H1 (cell line): ENCODE data around the gene TNIK. TPM values are rescaled to one million over a fixed set of nuclear protein-coding genes. Genes with fewer than 3 reads are reported as not detected.

ENCODE experiments used
- CTCF ChIA-PET: fragments of 300-600 bp; sonication (Branson Sonifier 250); formaldehyde crosslinking; loops from one replicate; lab custom pipeline; 2021; ENCODE audit not compliant: partially characterized antibody; lab: Charles Lee
- POLR2A ChIA-PET: fragments of 300-600 bp; sonication (Branson Sonifier 250); formaldehyde crosslinking; loops from one replicate; lab custom pipeline; 2021; ENCODE audit warnings: inconsistent platforms; ENCODE audit not compliant: partially characterized antibody; lab: Charles Lee
- DNase-seq, 2 experiments: peaks; one replicate each; pipeline versions ENCODE4 v3.0.0 to v3.0.0-alpha.2; 2010 to 2022; ENCODE audit warnings: low spot score in 2 of 2, low read depth in 1 of 2, mixed read lengths in 1 of 2
- FAIRE-seq: peaks from 2 replicates; lab custom pipeline; 2011; peaks lifted over from hg19 to GRCh38; lab: Jason Lieb, UNC
- H2AFZ ChIP-seq: 2 replicates; pipeline ENCODE4 v1.8.1; 2012; ENCODE audit warnings: low read length, inconsistent platforms
- H2AK5ac ChIP-seq: 2 replicates; pipeline ENCODE4 v1.6.1; 2013; ENCODE audit warnings: low read depth, low read length
- H2BK120ac ChIP-seq: replicated peaks from 2 replicates; pipeline ENCODE3; 2013; ENCODE audit warnings: low read depth, low read length, inconsistent platforms
- H2BK12ac ChIP-seq: 2 replicates; pipeline ENCODE4 v1.6.1; 2013; ENCODE audit warnings: low read depth, low read length
- H2BK15ac ChIP-seq: 2 replicates; pipeline ENCODE4 v1.6.1; 2013; ENCODE audit warnings: low read length
- H2BK20ac ChIP-seq: 2 replicates; pipeline ENCODE4 v1.6.1; 2013; ENCODE audit warnings: low read length
- H2BK5ac ChIP-seq: 2 replicates; pipeline ENCODE4 v1.6.1; 2013; ENCODE audit warnings: low read depth, low read length
- H3K14ac ChIP-seq: 2 replicates; pipeline ENCODE4 v1.6.1; 2013; ENCODE audit warnings: inconsistent platforms; ENCODE audit not compliant: insufficient read length
- H3K18ac ChIP-seq: 2 replicates; pipeline ENCODE4 v1.6.1; 2013; ENCODE audit warnings: low read length; ENCODE audit errors: extremely low read depth
- H3K23ac ChIP-seq: 2 replicates; pipeline ENCODE4 v1.6.1; 2013; ENCODE audit warnings: inconsistent platforms; ENCODE audit not compliant: insufficient read length
- H3K23me2 ChIP-seq: 2 replicates; pipeline ENCODE4 v1.6.1; 2013; ENCODE audit warnings: low read depth, low read length
- H3K27ac ChIP-seq: 2 replicates; pipeline ENCODE4 v1.6.1; 2011; ENCODE audit warnings: low read depth, low read length, inconsistent platforms
- H3K27me3 ChIP-seq, 4 experiments: replicated peaks in 1 of 4; 1 replicate in 1 of 4; 2 replicates in 3 of 4; pipeline versions ENCODE4 v1.6.1 to v1.8.1; 2011 to 2013; ENCODE audit warnings: low read length in 3 of 4, mild to moderate bottlenecking in 3 of 4, inconsistent platforms in 2 of 4, mixed read lengths in 2 of 4, moderate library complexity in 1 of 4; ENCODE audit not compliant: control insufficient read depth in 3 of 4, insufficient read depth in 3 of 4; ENCODE audit errors: extremely low read depth in 1 of 4
- H3K36me3 ChIP-seq, 4 experiments: 2 replicates each; pipeline versions ENCODE4 v1.6.1 to v1.8.1; 2011 to 2013; ENCODE audit warnings: mild to moderate bottlenecking in 4 of 4, low read length in 3 of 4, moderate library complexity in 2 of 4, control low read depth in 1 of 4, inconsistent platforms in 1 of 4; ENCODE audit not compliant: insufficient read depth in 4 of 4, control insufficient read depth in 2 of 4
- H3K4ac ChIP-seq: replicated peaks from 2 replicates; pipeline ENCODE3; 2013; ENCODE audit warnings: low read length, low read depth, mixed read lengths, inconsistent platforms; ENCODE audit not compliant: insufficient read length
- H3K4me1 ChIP-seq, 4 experiments: replicated peaks in 1 of 4; 1 replicate in 1 of 4; 2 replicates in 3 of 4; pipeline versions ENCODE4 v1.6.1 to v1.8.1; 2011 to 2013; ENCODE audit warnings: low read length in 3 of 4, inconsistent platforms in 2 of 4, mixed read lengths in 1 of 4; ENCODE audit not compliant: insufficient read depth in 4 of 4, control insufficient read depth in 3 of 4
- H3K4me2 ChIP-seq, 2 experiments: 2 replicates each; pipeline versions ENCODE4 v1.6.1 to v1.8.1; 2011 to 2013; ENCODE audit warnings: low read depth in 2 of 2, low read length in 2 of 2, control low read depth in 1 of 2, inconsistent platforms in 1 of 2, mild to moderate bottlenecking in 1 of 2; ENCODE audit not compliant: insufficient read depth in 1 of 2
- H3K4me3 ChIP-seq, 4 experiments: fragments of 200-600, 300-600 bp in 1 of 4; sonication (generic), shearing (Covaris generic), sonication (Bioruptor Twin) in 1 of 4; 2 replicates each; pipeline versions ENCODE4 v1.5.1 to v1.8.1; 2011 to 2016; ENCODE audit warnings: low read length in 4 of 4, low read depth in 3 of 4, control low read depth in 2 of 4, inconsistent platforms in 2 of 4, mild to moderate bottlenecking in 2 of 4, mixed read lengths in 1 of 4, moderate library complexity in 1 of 4; ENCODE audit not compliant: insufficient read depth in 2 of 4; ENCODE audit errors: extremely low read depth in 1 of 4
- H3K56ac ChIP-seq: replicated peaks from 2 replicates; pipeline ENCODE3; 2013; ENCODE audit warnings: low read depth, mild to moderate bottlenecking, mixed read lengths, low read length, inconsistent platforms; ENCODE audit not compliant: insufficient read length
- H3K79me1 ChIP-seq: 2 replicates; pipeline ENCODE4 v1.6.1; 2013; ENCODE audit warnings: low read depth, low read length, control low read depth
- H3K79me2 ChIP-seq, 2 experiments: 2 replicates each; pipeline versions ENCODE4 v1.6.1 to v1.8.1; 2012 to 2013; ENCODE audit warnings: low read length in 2 of 2, mild to moderate bottlenecking in 2 of 2, inconsistent platforms in 1 of 2; ENCODE audit not compliant: insufficient read depth in 2 of 2, control insufficient read depth in 1 of 2
- H3K9ac ChIP-seq, 4 experiments: replicated peaks in 1 of 4; 1 replicate in 1 of 4; 2 replicates in 3 of 4; pipeline versions ENCODE4 v1.6.1 to v1.8.1; 2011 to 2013; ENCODE audit warnings: low read depth in 3 of 4, low read length in 3 of 4, control low read depth in 2 of 4, mild to moderate bottlenecking in 2 of 4, moderate library complexity in 2 of 4, inconsistent platforms in 1 of 4; ENCODE audit errors: extremely low read depth in 1 of 4
- H3K9me3 ChIP-seq, 2 experiments: 2 replicates each; pipeline versions ENCODE4 v1.6.1 to v1.8.1; 2012 to 2013; ENCODE audit warnings: mild to moderate bottlenecking in 2 of 2, moderate library complexity in 2 of 2, control low read depth in 1 of 2, inconsistent platforms in 1 of 2, low read depth in 1 of 2, low read length in 1 of 2, mixed read lengths in 1 of 2; ENCODE audit not compliant: insufficient read depth in 2 of 2
- H4K20me1 ChIP-seq, 2 experiments: replicated peaks in 1 of 2; 2 replicates each; pipeline versions ENCODE3 to v1.8.1; 2011 to 2013; ENCODE audit warnings: inconsistent platforms in 2 of 2, low read length in 2 of 2, mild to moderate bottlenecking in 1 of 2; ENCODE audit not compliant: insufficient read depth in 2 of 2, control insufficient read depth in 1 of 2
- H4K5ac ChIP-seq: 2 replicates; pipeline ENCODE4 v1.6.1; 2013; ENCODE audit warnings: low read length, low read depth, mixed read lengths, inconsistent platforms; ENCODE audit not compliant: insufficient read length
- H4K8ac ChIP-seq: 2 replicates; pipeline ENCODE4 v1.8.0; 2013; ENCODE audit warnings: mild to moderate bottlenecking, moderate library complexity, low read length, inconsistent platforms; ENCODE audit not compliant: insufficient read depth; ENCODE audit errors: extremely low read depth
- H4K91ac ChIP-seq: replicated peaks from 2 replicates; pipeline ENCODE3; 2013; ENCODE audit warnings: low read length, mixed read lengths, inconsistent platforms; ENCODE audit not compliant: insufficient read length
- BRCA1 ChIP-seq: IDR thresholded peaks from 2 replicates; pipeline ENCODE4 v1.6.1; 2012; ENCODE audit warnings: low read depth, low read length, improper control_type of control experiment
- NANOG ChIP-seq: IDR thresholded peaks from 2 replicates; pipeline ENCODE4 v1.6.1; 2011; ENCODE audit warnings: low read length, low read depth, mild to moderate bottlenecking, inconsistent platforms; ENCODE audit not compliant: insufficient read depth, poor library complexity, severe bottlenecking
- NRF1 ChIP-seq: IDR thresholded peaks from 2 replicates; pipeline ENCODE4 v1.6.1; 2011; ENCODE audit warnings: mild to moderate bottlenecking, low read depth, low read length, improper control_type of control experiment
- TAF7 ChIP-seq: optimal IDR thresholded peaks from 2 replicates; pipeline ENCODE3; 2011; ENCODE audit warnings: low read depth, mild to moderate bottlenecking, inconsistent platforms, low read length, moderate library complexity, borderline replicate concordance
- WGBS, 2 experiments: shearing (Covaris generic) in 1 of 2; methylation state at CpG; one replicate each; pipeline versions ENCODE4 v1.1.6 to v1.1.7; 2013 to 2015; ENCODE audit warnings: low lambda C conversion rate in 2 of 2, mixed read lengths in 2 of 2, inconsistent platforms in 1 of 2, low coverage in 1 of 2, missing lambda C conversion rate in 1 of 2; ENCODE audit not compliant: insufficient replicate concordance in 2 of 2, insufficient coverage in 1 of 2, insufficient read length in 1 of 2; ENCODE audit errors: extremely low coverage in 1 of 2, missing lambda C conversion rate in 1 of 2; 5-methylcytosine and 5-hydroxymethylcytosine counted together
- polyA plus RNA-seq, 7 experiments: library from polyadenylated mRNA; depleted of rRNA in 3 of 7; stranded (reverse) in 5 of 7; unstranded in 2 of 7; fragments of >200 nt in 5 of 7; fragments of 200-250 nt in 2 of 7; gene quantifications; 1 replicate in 5 of 7; 2 replicates in 1 of 7; 4 replicates in 1 of 7; pipeline versions ENCODE4 v1.2.1 to v1.2.3, GENCODE V29; 2011 to 2013; ENCODE audit warnings: missing spikeins in 2 of 7, mixed read lengths in 2 of 7
- total RNA-seq: library from RNA; stranded (reverse); fragmentation: NEBNext Ultra II Directional; extraction: Animal tissue kit (Norgen Biotek cat#: 25700); gene quantifications from 2 replicates; pipeline ENCODE4 v1.2.1, GENCODE V29; 2021
- TF ChIP-seq, protein P1 (sequence below): IDR thresholded peaks from 2 replicates; pipeline ENCODE4 v1.6.1; 2012; ENCODE audit warnings: low read length, inconsistent platforms

Gene TNIK
- total and polyA plus RNA-seq, 2 of the 8 experiments (the other 6 are each of a cell fraction or from before 2014, with no cell fraction given): 7.4 to 42.0 TPM

DNA sequence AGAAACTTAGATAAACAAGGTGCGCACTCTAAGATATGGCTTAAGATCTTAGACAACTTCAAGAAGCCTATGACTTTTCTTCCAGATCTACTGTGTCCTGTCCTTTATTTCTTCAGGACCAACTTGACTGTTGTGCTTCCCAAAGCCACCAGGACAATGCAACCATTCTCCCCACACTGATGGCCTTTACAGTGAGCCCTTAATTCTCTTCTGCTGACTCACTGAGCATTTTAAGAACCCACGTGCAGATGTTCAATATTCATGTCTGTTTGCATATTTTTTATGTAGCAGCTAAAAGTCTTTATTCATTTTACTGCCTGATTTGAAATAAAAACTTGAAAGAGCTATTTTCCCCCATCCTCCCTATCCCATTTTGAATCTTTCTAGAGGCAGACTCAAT lies 330.4 kb downstream of the TNIK start:
- Histone ChIP-seq H3K27ac (no peak overlapping the region), H3K56ac (no peak overlapping the region), H2AK5ac (no peak overlapping the region), H2BK15ac (no peak overlapping the region), H4K8ac (no peak overlapping the region), H3K27me3 (no peaks in the 10 kb centered on the region), H3K4ac (no peak overlapping the region), H3K79me1 (no peaks in the 10 kb centered on the region), H3K36me3 (peaks cover 0 to 3% (median 1%) of the 10 kb centered on the region in 4 experiments; a peak in 2 of 8 replicates), H4K91ac (no peak overlapping the region), H2BK5ac (no peak overlapping the region), H3K4me3 (no peak overlapping the region), H3K18ac (no peak overlapping the region), H3K23me2 (no peaks in the 10 kb centered on the region), H3K4me1 (peaks cover 0 to 2% (median 0%) of the 10 kb centered on the region in 4 experiments; a peak in 1 of 7 replicates), H3K14ac (no peak overlapping the region), H2BK120ac (no peak overlapping the region), H3K23ac (no peak overlapping the region), H4K5ac (no peak overlapping the region), H3K9ac (no peak overlapping the region), H3K9me3 (no peaks in the 10 kb centered on the region), H3K4me2 (no peak overlapping the region), H4K20me1 (no peaks in the 10 kb centered on the region), H3K79me2 (no peaks in the 10 kb centered on the region), H2BK20ac (no peak overlapping the region), H2AFZ (no peak overlapping the region), H2BK12ac (no peak overlapping the region)
- DNase-seq (no peak), FAIRE-seq (no peak)
- POLR2A ChIA-PET: no interaction called here
- CTCF ChIA-PET: interaction anchor here (0.5 to 1.6 kb wide), 4 partner anchors 16 to 168 kb away, joined by 3 to 5 read pairs (median 3); no protein-coding TSS in a partner anchor
- TF ChIP-seq, protein P1, sequence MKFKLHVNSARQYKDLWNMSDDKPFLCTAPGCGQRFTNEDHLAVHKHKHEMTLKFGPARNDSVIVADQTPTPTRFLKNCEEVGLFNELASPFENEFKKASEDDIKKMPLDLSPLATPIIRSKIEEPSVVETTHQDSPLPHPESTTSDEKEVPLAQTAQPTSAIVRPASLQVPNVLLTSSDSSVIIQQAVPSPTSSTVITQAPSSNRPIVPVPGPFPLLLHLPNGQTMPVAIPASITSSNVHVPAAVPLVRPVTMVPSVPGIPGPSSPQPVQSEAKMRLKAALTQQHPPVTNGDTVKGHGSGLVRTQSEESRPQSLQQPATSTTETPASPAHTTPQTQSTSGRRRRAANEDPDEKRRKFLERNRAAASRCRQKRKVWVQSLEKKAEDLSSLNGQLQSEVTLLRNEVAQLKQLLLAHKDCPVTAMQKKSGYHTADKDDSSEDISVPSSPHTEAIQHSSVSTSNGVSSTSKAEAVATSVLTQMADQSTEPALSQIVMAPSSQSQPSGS: no peak
- TF ChIP-seq NANOG (no peak), NRF1 (no peak), TAF7 (no peak), BRCA1 (no peak)
- 89% methylated on average over 2 of the region's 2 CpGs; no CpG with 5 or more reads in 1 of the 2 experiments for WGBS, 2 experiments
